Neuronal stem cell (in vitro differentiated cells): ENCODE results near the gene NDUFC1.

Source experiments
- DNase-seq: peaks from one replicate; pipeline ENCODE4 v3.0.0-alpha.2; 2013; ENCODE audit warnings: low spot score
- H2AFZ ChIP-seq: one replicate; pipeline ENCODE4 v1.6.1; 2013; ENCODE audit warnings: mild to moderate bottlenecking, low read length, inconsistent platforms
- H2AK5ac ChIP-seq: 2 replicates; pipeline ENCODE4 v1.6.1; 2013; ENCODE audit warnings: low read depth, mild to moderate bottlenecking, inconsistent platforms, low read length, moderate library complexity, mixed read lengths
- H2BK120ac ChIP-seq: 2 replicates; pipeline ENCODE4 v1.6.1; 2013; ENCODE audit warnings: low read depth, mild to moderate bottlenecking, inconsistent platforms, low read length, moderate library complexity, mixed read lengths
- H2BK12ac ChIP-seq: one replicate; pipeline ENCODE4 v1.6.1; 2013; ENCODE audit warnings: low read length, inconsistent platforms
- H2BK15ac ChIP-seq: 2 replicates; pipeline ENCODE4 v1.6.1; 2013; ENCODE audit warnings: mild to moderate bottlenecking, low read length, inconsistent platforms, mixed read lengths
- H2BK5ac ChIP-seq: one replicate; pipeline ENCODE4 v1.6.1; 2013; ENCODE audit warnings: inconsistent platforms, mild to moderate bottlenecking, low read length, moderate library complexity
- H3K14ac ChIP-seq: one replicate; pipeline ENCODE4 v1.6.1; 2013; ENCODE audit warnings: low read length, inconsistent platforms
- H3K18ac ChIP-seq: 2 replicates; pipeline ENCODE4 v1.6.1; 2013; ENCODE audit warnings: low read length, inconsistent platforms
- H3K23ac ChIP-seq: 2 replicates; pipeline ENCODE4 v1.6.1; 2013; ENCODE audit warnings: low read depth, mild to moderate bottlenecking, mixed read lengths, low read length, inconsistent platforms; ENCODE audit not compliant: poor library complexity
- H3K27ac ChIP-seq: replicated peaks from 3 replicates; pipeline ENCODE4 v1.5.1; 2013; ENCODE audit warnings: low read length, inconsistent platforms
- H3K27me3 ChIP-seq, 3 experiments: 2 replicates each; pipeline ENCODE4 v1.6.1; 2013; ENCODE audit warnings: low read length in 3 of 3, mild to moderate bottlenecking in 2 of 3, inconsistent platforms in 1 of 3, low read depth in 1 of 3, mixed read lengths in 1 of 3, moderate library complexity in 1 of 3; ENCODE audit not compliant: control insufficient read depth in 3 of 3, insufficient read depth in 3 of 3
- H3K36me3 ChIP-seq, 2 donors: replicated peaks in 1 of 2; 2 replicates each; pipeline ENCODE4 v1.6.1; 2013; ENCODE audit warnings: low read length in 2 of 2; ENCODE audit not compliant: control insufficient read depth in 2 of 2, insufficient read depth in 2 of 2
- H3K4ac ChIP-seq: 2 replicates; pipeline ENCODE4 v1.6.1; 2013; ENCODE audit warnings: inconsistent platforms, mild to moderate bottlenecking, low read length, moderate library complexity
- H3K4me1 ChIP-seq, 2 donors: 1 replicate in 1 of 2; 2 replicates in 1 of 2; pipeline ENCODE4 v1.6.1; 2013; ENCODE audit warnings: low read length in 2 of 2, low read depth in 1 of 2; ENCODE audit not compliant: control insufficient read depth in 2 of 2, insufficient read depth in 1 of 2
- H3K4me2 ChIP-seq: one replicate; pipeline ENCODE4 v1.6.1; 2013; ENCODE audit warnings: mild to moderate bottlenecking, low read length, inconsistent platforms; ENCODE audit not compliant: insufficient read depth, poor library complexity, severe bottlenecking
- H3K4me3 ChIP-seq, 2 donors: 2 replicates each; pipeline ENCODE4 v1.5.1; 2013; ENCODE audit warnings: low read length in 2 of 2, mild to moderate bottlenecking in 2 of 2, inconsistent platforms in 1 of 2, moderate library complexity in 1 of 2
- H3K79me1 ChIP-seq: one replicate; pipeline ENCODE4 v1.6.1; 2013; ENCODE audit warnings: low read depth, mild to moderate bottlenecking, inconsistent platforms, low read length, moderate library complexity
- H3K9ac ChIP-seq: one replicate; pipeline ENCODE4 v1.6.1; 2013; ENCODE audit warnings: mild to moderate bottlenecking, low read depth, low read length, inconsistent platforms; ENCODE audit not compliant: poor library complexity
- H3K9me3 ChIP-seq, 2 donors: replicated peaks in 1 of 2; 2 replicates each; pipeline versions ENCODE3 to v1.6.1; 2013; ENCODE audit warnings: low read length in 2 of 2, mild to moderate bottlenecking in 2 of 2, inconsistent platforms in 1 of 2, low read depth in 1 of 2, mixed read lengths in 1 of 2, moderate library complexity in 1 of 2; ENCODE audit not compliant: control insufficient read depth in 2 of 2, insufficient read depth in 1 of 2
- H4K8ac ChIP-seq: one replicate; pipeline ENCODE4 v1.6.1; 2013; ENCODE audit warnings: low read depth, mild to moderate bottlenecking, inconsistent platforms, low read length, moderate library complexity
- H4K91ac ChIP-seq: one replicate; pipeline ENCODE4 v1.6.1; 2013; ENCODE audit warnings: low read length, low read depth, mild to moderate bottlenecking, inconsistent platforms; ENCODE audit not compliant: poor library complexity
- WGBS, 2 donors: extraction: QIAGEN DNeasy Blood & Tissue Kit; methylation state at CpG; one replicate each; pipeline ENCODE4 v1.1.7; 2013; ENCODE audit warnings: missing lambda C conversion rate in 2 of 2, mixed read lengths in 1 of 2; ENCODE audit not compliant: insufficient read length in 2 of 2, insufficient replicate concordance in 1 of 2; ENCODE audit errors: extremely low coverage in 2 of 2; 5-methylcytosine and 5-hydroxymethylcytosine counted together

NDUFC1 gene

DNA sequence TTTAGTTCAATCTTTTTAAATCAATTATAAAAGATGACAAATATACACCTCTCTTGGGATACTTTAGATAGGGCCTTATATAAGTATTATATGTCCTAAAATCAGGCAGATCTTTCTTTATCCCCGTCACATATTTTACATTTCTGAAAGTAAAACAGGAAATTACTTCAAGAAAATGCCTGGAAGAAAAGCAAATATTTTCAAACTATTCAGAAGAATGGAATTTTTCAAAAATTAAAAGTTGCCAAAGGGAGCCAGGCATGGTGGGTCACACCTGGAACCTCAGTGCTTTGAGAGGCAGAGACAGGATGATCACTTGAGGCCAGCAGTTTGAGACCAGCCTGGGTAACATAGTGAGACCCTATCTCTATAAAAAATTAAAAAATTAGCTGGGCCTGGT, 56.7 kb downstream of the NDUFC1 start:
- no peak overlapping the region for H3K9ac ChIP-seq
- H3K27ac ChIP-seq, result no peak overlapping the region
- H3K79me1 ChIP-seq, result no peaks in the 10 kb centered on the region
- H3K14ac ChIP-seq, result no peak overlapping the region
- no peak overlapping the region for H2BK15ac ChIP-seq
- H4K91ac ChIP-seq, result no peak overlapping the region
- no peak overlapping the region for H3K23ac ChIP-seq
- H2AK5ac ChIP-seq, result no peak overlapping the region
- H4K8ac ChIP-seq, result no peak overlapping the region
- H2BK12ac ChIP-seq, result no peak overlapping the region
- WGBS, 2 donors, result no CpG with 5 or more reads among the region's 1 CpG
- H2AFZ ChIP-seq, result no peak overlapping the region
- no peak for DNase-seq
- no peak overlapping the region for H2BK5ac ChIP-seq
- H2BK120ac ChIP-seq, result no peak overlapping the region
- H3K27me3 ChIP-seq, result no peaks in the 10 kb centered on the region
- H3K9me3 ChIP-seq, result peaks cover 0 to 6% of the 10 kb centered on the region in 2 donors
- no peak overlapping the region for H3K4me2 ChIP-seq
- H3K4me3 ChIP-seq, result no peak overlapping the region
- H3K36me3 ChIP-seq, result no peaks in the 10 kb centered on the region
- H3K18ac ChIP-seq, result no peak overlapping the region
- H3K4ac ChIP-seq, result no peak overlapping the region
- peaks cover 3 to 9% of the 10 kb centered on the region in 2 donors for H3K4me1 ChIP-seq

DNA sequence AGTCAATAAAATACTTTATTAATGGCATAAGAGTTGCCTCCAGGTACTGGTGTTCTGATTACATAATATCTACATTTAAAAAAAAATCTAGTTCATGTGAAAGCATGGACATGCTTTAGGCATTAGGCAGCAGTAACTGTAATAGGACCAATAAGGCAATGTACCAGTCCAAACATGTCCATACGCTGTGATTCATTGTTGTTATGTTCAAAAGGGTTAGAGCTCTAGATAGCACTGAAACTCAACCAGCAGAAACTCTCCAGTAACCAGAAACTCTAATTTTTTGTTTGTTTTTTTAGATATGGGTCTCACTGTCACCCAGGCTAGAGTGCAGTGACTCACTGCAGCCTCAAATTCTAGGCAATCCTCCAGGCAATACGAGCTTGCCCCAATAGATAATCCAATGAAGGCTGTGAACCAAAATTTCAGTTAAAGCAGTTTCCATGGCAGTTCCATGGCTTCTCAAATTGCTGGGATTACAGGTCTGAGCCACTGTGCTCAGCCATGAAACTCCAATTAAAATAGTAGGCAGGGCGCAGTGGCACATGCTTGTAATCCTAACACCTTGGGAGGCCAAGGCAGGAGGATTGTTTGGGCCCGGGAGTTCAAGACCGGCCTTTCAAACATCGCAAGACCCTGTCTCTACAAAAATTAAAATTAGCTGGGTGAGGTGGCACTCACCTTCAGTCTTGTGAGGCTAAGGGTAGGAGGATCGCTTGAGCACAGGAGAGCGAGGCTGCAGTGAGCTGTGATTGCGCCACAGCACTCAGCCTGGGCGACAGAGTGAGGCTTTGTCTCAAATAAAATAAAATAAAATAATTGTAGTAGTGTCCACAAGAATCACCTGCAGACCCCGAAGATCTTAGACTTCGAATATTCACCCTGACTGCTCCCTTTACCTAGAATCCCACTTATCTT, 58.6 kb downstream of the NDUFC1 start:
- Histone ChIP-seq H2BK15ac (no peak overlapping the region), H3K18ac (no peak overlapping the region), H3K4me1 (peaks cover 3 to 9% of the 10 kb centered on the region in 2 donors), H3K4me2 (no peak overlapping the region), H3K4ac (no peak overlapping the region), H3K27ac (no peak overlapping the region), H2BK12ac (no peak overlapping the region), H4K8ac (no peak overlapping the region), H3K23ac (no peak overlapping the region), H3K27me3 (no peaks in the 10 kb centered on the region), H3K9me3 (peaks cover 2 to 11% of the 10 kb centered on the region in 2 donors), H4K91ac (no peak overlapping the region), H2BK5ac (no peak overlapping the region), H3K79me1 (no peaks in the 10 kb centered on the region), H2AK5ac (no peak overlapping the region), H3K36me3 (no peaks in the 10 kb centered on the region), H2BK120ac (no peak overlapping the region), H3K4me3 (no peak overlapping the region), H3K14ac (no peak overlapping the region), H2AFZ (no peak overlapping the region), H3K9ac (no peak overlapping the region)
- no CpG with 5 or more reads among the region's 12 CpGs for WGBS, 2 donors
- DNase-seq, result no peak

DNA sequence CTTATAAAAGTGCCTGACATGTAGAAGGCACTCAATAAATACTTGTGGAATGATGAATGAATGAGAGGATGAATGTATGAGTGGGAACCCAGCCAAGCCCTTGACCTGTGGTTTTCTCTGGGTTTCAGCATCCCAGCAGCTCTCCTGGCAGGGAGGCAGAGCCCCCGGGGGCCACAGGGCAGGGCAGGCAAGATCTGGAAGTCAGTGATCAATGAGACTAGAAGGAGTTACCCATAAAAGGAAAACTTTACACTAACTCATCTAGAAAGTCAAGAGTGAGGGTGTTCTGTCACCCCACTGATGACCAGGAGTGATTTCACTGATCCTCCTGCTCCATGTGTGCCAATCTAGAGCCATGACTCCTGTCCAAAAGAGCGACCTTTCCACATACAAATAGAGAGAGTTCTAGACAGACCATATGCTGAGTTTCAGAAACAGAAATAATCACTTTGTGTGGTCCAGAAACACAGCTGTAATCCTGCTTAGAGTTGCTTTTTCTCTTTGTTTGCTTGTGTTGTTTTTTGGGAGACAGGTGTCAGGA, 59.7 kb downstream of the NDUFC1 start:
- H3K4me3 ChIP-seq, result no peak overlapping the region
- H3K9me3 ChIP-seq, result peaks cover 2 to 11% of the 10 kb centered on the region in 2 donors
- H3K27ac ChIP-seq, result no peak overlapping the region
- H2BK5ac ChIP-seq, result no peak overlapping the region
- H3K14ac ChIP-seq, result no peak overlapping the region
- H3K36me3 ChIP-seq, result no peaks in the 10 kb centered on the region
- peaks cover 3 to 9% of the 10 kb centered on the region in 2 donors for H3K4me1 ChIP-seq
- no peak overlapping the region for H2BK120ac ChIP-seq
- no CpG with 5 or more reads among the region's 2 CpGs for WGBS, 2 donors
- no peak overlapping the region for H3K9ac ChIP-seq
- no peak overlapping the region for H2AFZ ChIP-seq
- no peak overlapping the region for H4K91ac ChIP-seq
- H2AK5ac ChIP-seq, result no peak overlapping the region
- no peak overlapping the region for H2BK15ac ChIP-seq
- no peak overlapping the region for H3K18ac ChIP-seq
- H2BK12ac ChIP-seq, result no peak overlapping the region
- no peak overlapping the region for H3K23ac ChIP-seq
- no peak for DNase-seq
- no peaks in the 10 kb centered on the region for H3K79me1 ChIP-seq
- no peak overlapping the region for H4K8ac ChIP-seq
- H3K4me2 ChIP-seq, result no peak overlapping the region
- H3K27me3 ChIP-seq, result no peaks in the 10 kb centered on the region
- no peak overlapping the region for H3K4ac ChIP-seq

DNA sequence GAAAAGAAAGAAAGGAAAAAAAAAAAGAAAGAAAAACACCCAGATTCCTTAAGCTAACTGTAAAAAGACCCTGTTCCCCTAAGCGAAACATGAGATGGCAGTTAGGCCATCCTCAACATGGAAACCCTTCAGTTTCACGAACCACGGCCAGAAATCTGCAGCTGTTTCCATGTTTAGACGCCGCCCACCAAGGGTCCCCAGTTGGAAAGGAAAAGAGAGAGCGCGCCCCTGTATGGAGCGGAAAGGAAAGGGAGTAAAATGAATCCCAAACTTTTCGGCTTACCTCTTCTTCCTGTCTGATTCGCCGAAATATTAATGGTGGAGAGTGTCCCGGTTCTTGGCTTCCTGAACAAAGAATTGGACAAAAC, 60.5 kb downstream of the NDUFC1 start:
- Histone ChIP-seq H3K36me3 (no peaks in the 10 kb centered on the region), H3K4ac (no peak overlapping the region), H3K18ac (no peak overlapping the region), H3K79me1 (no peaks in the 10 kb centered on the region), H3K9me3 (peaks cover 2 to 11% of the 10 kb centered on the region in 2 donors), H4K91ac (no peak overlapping the region), H3K27ac (no peak overlapping the region), H2BK5ac (no peak overlapping the region), H3K27me3 (no peaks in the 10 kb centered on the region), H3K4me3 (no peak overlapping the region), H3K4me2 (no peak overlapping the region), H2BK15ac (no peak overlapping the region), H3K14ac (no peak overlapping the region), H4K8ac (no peak overlapping the region), H3K4me1 (peaks cover 3 to 9% of the 10 kb centered on the region in 2 donors), H2AK5ac (no peak overlapping the region), H2AFZ (peak overlapping the region; percentile 83), H3K23ac (no peak overlapping the region), H3K9ac (no peak overlapping the region), H2BK120ac (no peak overlapping the region), H2BK12ac (no peak overlapping the region)
- no CpG with 5 or more reads among the region's 12 CpGs for WGBS, 2 donors
- no peak for DNase-seq
